Measurements from ENCODE around the gene VSTM1.
"Not testable (repeated sequence)": the region's sequence is repeated elsewhere in the genome, so short reads cannot be mapped to it uniquely, and the experiment has no call there.

VSTM1 gene

DNA sequence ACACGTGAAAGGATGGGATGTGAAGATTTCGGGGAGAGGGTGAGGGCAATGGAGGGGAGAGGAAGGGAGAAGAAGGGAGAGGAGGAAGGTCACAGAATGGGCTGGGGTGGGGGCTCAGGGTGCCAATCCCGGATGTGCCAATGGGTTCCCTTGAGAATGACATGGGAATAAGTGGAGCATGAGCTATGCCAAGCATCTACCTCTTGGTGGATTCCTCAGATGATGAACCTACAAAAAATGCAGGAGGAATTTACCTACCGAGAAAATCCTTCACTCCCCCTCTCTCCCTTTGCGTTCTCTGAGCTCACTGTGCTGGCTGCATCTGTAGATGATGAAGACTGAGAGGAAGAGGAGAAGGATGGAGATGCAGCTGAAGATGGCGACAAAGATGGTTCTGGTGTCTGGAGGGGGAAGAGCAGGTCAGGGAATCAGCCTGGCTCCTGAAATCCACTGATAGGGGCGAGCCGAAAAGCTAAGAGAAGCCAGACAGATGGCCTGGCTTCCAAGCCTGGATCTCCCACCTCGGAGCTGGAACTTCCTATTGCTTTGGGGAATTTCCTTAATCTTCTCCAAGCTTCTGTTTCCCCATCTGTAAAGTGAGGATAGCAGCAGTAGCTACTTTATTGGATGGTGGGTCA lies 21.6 kb downstream of the VSTM1 start:
- TF ChIP-seq, protein P1, sequence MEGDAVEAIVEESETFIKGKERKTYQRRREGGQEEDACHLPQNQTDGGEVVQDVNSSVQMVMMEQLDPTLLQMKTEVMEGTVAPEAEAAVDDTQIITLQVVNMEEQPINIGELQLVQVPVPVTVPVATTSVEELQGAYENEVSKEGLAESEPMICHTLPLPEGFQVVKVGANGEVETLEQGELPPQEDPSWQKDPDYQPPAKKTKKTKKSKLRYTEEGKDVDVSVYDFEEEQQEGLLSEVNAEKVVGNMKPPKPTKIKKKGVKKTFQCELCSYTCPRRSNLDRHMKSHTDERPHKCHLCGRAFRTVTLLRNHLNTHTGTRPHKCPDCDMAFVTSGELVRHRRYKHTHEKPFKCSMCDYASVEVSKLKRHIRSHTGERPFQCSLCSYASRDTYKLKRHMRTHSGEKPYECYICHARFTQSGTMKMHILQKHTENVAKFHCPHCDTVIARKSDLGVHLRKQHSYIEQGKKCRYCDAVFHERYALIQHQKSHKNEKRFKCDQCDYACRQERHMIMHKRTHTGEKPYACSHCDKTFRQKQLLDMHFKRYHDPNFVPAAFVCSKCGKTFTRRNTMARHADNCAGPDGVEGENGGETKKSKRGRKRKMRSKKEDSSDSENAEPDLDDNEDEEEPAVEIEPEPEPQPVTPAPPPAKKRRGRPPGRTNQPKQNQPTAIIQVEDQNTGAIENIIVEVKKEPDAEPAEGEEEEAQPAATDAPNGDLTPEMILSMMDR (IDR thresholded peaks at IDR 0.05; ENCODE audit: insufficient read depth, low read depth, low read length, missing control alignments), result no peak
- no peak overlapping the region for H3K4me3 ChIP-seq (ENCODE audit: low read length)
- no peak for DNase-seq (ENCODE audit: low read depth)

DNA sequence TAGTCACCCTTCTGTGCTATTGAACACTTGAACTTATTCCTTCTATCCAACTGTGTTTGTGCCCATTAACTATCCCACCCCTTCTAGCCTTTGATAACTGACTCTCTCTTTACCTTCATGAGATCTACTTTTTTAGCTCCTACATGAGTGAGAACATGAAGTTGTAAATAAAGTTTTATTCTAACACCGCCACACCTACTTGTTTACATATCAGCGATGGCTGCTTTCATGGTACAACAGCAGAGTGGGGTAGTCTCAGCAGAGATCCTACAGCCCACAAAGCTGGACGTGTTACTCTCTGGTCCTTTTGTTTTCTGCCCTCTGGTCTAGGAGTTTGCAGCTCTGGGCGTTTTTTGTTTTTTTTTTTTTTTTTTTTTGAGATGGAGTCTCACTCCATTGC lies 23.7 kb downstream of the VSTM1 start:
- DNase-seq (ENCODE audit: low read depth), result no peak
- TF ChIP-seq, protein P1 (IDR thresholded peaks at IDR 0.05; ENCODE audit: insufficient read depth, low read depth, low read length, missing control alignments), result no peak
- no peak overlapping the region for H3K4me3 ChIP-seq (ENCODE audit: low read length)

DNA sequence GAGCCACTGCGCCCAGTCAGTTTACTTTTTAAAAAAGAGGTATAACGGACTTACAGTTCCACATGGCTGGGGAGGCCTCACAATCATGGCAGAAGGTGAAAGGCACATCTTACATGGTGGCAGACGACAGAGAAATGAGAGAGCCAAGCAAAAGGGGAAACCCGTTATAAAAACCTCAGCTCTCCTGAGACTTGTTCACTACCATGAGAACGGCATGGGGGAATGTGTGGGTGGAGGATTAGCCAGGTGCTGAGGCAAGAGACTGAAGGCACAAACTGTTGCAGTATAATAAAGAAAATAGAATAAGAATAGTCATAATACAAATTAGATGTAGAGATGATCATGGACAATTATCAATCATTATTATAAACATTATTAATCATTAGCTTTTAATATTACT lies 27.2 kb downstream of the VSTM1 start:
- not testable (repeated sequence) for DNase-seq (ENCODE audit: low read depth); H3K4me3 ChIP-seq (ENCODE audit: low read length)

DNA sequence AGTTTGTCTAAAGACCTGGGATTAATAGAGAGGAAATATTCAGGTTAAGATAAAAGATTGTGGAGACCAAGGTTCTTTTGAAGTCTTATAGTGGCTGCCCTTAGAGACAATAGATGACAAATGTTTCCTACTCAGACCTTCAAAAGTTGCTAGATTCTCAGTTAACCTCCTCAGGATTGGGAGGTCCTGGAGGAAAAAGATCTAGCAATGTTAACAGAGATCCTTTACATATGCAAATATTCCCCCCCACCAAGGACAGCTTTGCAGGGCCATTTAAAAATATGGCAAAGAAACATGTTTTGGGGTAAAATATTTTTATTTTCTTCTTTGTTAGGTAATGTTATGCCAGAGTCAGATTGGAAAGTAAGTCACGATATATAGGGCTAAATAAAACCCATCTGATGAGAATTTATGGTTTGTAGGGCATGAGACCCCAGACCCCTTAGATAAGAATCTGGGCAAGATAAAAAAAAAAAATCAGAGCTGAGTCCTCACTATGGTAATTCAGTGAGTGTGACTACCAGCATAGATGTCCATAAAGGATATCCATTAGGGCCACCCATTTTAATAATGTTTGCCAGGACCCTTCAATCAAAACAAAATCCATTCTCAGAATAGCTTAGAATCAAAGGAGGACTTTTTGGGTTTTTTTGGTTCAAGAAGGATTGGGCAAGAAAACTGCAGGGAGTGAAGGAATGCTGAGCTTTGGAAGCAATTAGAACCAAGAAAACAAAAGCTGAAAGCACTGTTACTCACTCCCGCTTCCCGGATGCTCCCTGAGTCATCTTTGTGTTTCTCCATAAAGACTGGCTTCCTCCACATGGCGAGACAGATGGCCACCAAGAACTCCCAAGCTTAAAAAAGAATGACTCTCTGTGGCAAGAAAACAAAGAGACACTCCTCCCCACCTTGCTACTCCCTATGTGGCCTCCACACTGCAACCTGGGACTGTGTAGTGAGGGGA lies 28.2 kb downstream of the VSTM1 start:
- DNase-seq (ENCODE audit: low read depth), result peak; percentile 71

DNA sequence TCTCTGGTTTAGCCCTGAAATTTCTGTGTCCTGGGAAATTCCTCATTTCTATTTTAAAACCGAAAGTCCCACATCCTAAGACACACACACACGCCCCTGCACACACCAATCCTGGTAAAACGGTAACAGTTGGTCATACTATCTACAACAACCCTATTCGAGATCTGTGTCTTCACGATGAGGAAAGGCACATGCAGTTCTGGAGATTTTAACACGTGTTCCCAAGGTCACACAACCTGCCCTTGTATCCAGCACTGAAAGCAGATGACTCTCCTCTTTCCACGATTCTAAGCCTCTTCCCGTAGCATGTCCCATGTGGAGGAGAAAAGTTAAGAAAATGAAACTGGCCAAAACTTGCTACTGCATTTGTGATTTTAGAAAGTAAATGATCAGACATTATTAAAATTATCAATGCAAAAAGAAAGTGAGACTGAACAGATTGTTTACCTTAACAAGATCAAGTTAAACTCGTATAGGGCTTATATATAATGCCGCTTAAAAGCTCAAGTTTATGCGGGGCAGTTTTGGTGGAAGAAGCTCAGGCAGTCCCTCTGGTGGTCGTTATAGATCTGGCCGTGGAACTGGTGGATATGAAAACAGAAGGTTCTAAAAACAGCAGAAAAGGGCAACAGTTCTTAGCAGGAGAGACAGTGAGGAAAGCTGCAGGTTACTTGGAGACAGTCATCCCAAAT lies 32.7 kb downstream of the VSTM1 start:
- no peak overlapping the region for H3K4me3 ChIP-seq (ENCODE audit: low read length)

More for the DNA sequence above, 28.2 kb downstream of the VSTM1 start:
- TF ChIP-seq, protein P1 (IDR thresholded peaks at IDR 0.05; ENCODE audit: insufficient read depth, low read depth, low read length, missing control alignments), result no peak
- H3K4me3 ChIP-seq (ENCODE audit: low read length), result no peak overlapping the region

DNA sequence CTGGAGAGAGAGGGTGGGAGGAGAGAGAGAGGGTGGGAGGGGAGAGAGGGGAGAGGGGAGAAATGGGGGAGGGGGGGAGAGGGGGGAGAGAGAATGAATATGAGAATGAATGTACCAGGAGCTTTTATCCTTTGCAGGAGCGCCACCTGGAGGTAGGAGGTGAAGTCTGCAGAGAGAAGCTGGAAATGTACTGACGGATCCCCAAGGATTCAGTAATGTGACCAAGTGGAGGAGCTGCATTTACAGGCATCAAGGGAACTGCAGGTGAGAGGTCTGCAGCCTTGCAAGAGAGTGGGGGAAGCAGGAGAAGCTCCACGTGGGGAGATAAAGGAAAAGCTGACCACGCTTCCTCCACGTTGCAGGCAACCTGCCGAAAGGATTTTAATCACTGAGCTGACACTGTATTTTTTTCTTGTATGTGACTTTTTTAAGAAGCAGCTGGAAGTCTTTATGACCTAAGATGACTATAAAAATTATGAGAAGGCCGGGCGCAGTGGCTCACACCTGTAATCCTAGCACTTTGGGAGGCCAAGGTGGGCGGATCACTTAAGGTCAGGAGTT lies 33.7 kb downstream of the VSTM1 start:
- peak; percentile 55 for DNase-seq (ENCODE audit: low read depth)

More for the DNA sequence above, 32.7 kb downstream of the VSTM1 start:
- no peak for DNase-seq (ENCODE audit: low read depth)
- TF ChIP-seq, protein P1 (IDR thresholded peaks at IDR 0.05; ENCODE audit: insufficient read depth, low read depth, low read length, missing control alignments), result no peak

More for the DNA sequence above, 33.7 kb downstream of the VSTM1 start:
- TF ChIP-seq, protein P1 (IDR thresholded peaks at IDR 0.05; ENCODE audit: insufficient read depth, low read depth, low read length, missing control alignments), result peak; percentile 52
- H3K4me3 ChIP-seq (ENCODE audit: low read length), result no peak overlapping the region

Measured in epithelial cell of esophagus (primary cell).